Embryonic facial prominence (tissue), 1 donor: ENCODE results near the gene TMEFF1.
A peak's percentile ranks its signal among the peaks of the same experiment; 100 is the strongest.

ENCODE experiments used
- DNase-seq: peaks from one replicate; pipeline ENCODE4 v3.0.0-alpha.2; 2016; ENCODE audit errors: extremely low spot score

Gene TMEFF1

GRCh38 chr9:100447041-100447440 lies 25.9 kb upstream of the TMEFF1 start:
- no peak for DNase-seq

- no peak for DNase-seq
Observed at GRCh38 chr9:100448266-100448665, 24.7 kb upstream of the TMEFF1 start.

- no peak for DNase-seq
Observed at GRCh38 chr9:100449420-100449819, 23.5 kb upstream of the TMEFF1 start.

DNA sequence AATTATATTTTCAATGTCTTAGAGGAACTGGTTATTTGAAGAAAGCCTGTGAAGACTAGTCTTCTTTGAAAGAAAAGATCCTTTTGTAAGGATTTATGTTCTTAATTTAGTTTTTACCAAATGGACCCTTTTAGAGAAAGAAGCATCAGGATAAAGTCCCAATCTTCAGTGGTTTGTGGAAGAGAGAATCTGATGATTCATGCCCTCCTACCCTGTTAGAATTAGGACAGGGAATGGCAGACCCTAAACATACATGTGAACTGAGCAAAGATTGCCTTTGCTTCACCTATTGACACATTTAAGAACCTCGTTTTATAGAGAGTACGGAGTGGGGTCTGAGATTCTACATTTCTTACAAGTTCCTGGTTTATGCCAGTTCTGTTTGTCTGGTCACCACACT lies 20.1 kb upstream of the TMEFF1 start:
- DNase-seq, result no peak

GRCh38 chr9:100455470-100455869 lies 17.5 kb upstream of the TMEFF1 start:
- no peak for DNase-seq

- DNase-seq, result no peak
Observed at GRCh38 chr9:100457517-100457916, 15.4 kb upstream of the TMEFF1 start.

- DNase-seq, result no peak
Observed at GRCh38 chr9:100459963-100460362, 13.0 kb upstream of the TMEFF1 start.

DNA sequence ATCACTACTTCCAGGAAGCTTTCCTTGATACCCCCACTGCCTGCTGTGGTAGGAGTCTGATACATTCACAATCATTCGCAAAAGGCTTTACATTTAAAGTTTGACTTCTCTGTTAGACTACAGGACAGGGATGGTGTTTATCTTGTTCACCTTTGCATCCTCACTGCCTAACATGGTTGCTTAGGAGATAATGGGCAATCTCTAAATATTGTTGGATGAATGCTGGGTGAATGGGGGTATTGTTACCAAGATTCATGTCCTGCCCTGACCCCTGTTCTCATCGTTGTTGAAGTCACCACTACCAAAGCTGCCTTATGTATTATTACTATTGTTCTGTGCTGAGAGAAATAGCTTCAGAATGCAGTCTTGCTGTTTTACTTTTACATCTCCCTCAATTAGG lies 7.7 kb upstream of the TMEFF1 start:
- no peak for DNase-seq

- no peak for DNase-seq
Observed at GRCh38 chr9:100465761-100466160, 7.2 kb upstream of the TMEFF1 start.

DNA sequence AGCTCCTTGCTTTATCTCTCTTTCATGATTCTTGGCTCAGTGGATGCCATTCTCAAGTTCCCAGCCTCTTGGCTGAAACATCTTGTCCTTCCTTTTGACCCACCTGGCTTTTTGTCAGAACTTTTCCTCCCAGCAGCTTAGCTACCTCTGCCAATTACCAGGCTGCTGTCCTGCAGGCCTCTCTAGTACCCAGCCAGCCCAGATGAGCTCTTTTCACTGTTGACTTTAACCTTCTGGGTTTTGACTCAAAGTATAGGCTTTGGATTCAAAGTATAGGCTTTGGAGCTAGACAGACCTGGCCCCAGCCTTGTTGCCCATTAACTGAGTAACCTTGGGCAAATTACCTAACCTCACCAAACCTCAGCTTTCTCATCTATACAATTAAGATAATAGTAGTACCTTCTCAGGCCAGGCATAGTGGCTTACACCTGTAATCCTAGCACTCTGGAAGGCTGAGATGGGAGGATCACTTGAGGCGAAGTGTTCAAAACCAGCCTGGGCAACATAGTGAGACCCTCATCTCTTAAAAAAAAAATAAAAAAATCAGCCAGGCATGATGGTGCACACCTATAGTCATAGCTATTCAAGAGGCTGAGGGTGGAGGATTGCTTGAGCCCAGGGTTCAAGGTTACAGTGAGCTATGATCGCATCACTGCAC lies 6.6 kb upstream of the TMEFF1 start:
- DNase-seq, result no peak

- no peak for DNase-seq
Observed at GRCh38 chr9:100466829-100467221, 6.1 kb upstream of the TMEFF1 start.

GRCh38 chr9:100468041-100468440 lies 4.9 kb upstream of the TMEFF1 start:
- no peak for DNase-seq

DNA sequence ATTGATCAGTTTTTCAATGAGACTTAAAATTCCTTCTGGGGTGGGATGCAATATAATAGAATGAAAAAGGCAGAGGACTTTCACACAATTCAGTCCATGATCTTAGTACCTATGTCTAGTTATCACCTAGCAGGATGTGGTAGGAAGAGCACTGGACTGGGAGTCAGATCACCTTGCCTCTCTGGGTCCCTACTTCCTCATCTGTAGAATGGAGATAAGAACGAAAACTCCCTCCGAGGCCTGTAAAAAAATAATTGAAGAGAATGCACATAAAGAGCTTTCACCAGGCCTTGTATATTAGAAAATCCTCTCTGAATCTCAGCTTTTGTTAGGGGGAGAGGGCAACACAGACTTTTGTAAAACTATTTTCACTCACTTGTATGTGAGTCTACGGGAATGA lies 681 bp upstream of the TMEFF1 start:
- no peak for DNase-seq

- no peak for DNase-seq
Observed at GRCh38 chr9:100473276-100474081, 530 bp downstream of the TMEFF1 start.

DNA sequence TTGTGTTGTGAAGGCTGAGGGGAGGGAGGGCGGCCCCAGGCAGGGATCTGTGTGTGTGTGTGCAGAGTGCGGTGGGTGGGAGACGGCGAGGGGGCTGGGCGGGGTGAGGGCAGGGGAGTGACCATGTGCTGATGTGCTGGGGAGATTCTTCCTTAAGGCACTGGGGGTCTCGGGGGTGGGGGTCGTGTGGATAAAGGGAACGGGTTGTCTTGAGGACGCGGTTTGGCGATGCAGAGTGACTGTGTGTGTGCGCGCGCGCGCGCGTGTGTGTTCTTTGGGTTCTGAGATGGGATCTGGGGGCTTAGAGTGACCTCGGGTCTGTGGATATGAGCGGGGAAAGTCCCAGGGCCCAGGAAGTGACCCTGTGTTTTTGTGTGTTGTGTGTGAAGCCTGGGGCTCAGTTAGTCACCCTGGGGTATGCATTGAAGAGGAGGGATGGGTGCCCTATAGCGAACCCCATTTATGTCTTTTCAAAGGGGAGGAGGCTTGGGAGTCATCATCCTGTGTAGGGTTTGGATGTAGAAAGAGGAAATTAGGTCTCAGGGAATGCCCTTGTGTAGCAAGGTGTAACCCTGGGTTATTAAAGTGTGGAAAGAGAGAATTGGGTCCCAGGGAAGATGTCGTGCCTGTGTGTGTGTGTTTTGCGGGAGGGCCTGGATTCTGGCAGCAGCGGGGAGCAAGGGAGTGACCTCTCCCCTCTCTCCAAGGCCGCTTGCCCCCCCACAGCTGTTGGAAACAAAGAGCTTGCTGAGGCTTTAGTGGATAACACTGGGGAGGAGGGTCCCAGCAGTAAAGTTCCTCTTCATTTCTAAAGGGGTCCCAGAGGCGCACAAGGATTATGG lies 1.4 kb downstream of the TMEFF1 start:
- DNase-seq, result no peak

GRCh38 chr9:100474924-100475276 lies 2.0 kb downstream of the TMEFF1 start:
- no peak for DNase-seq

- DNase-seq, result peak; percentile 53
Observed at GRCh38 chr9:100477241-100477640, 4.3 kb downstream of the TMEFF1 start.

GRCh38 chr9:100478192-100478591 lies 5.2 kb downstream of the TMEFF1 start:
- no peak for DNase-seq

- no peak for DNase-seq
Observed at GRCh38 chr9:100479820-100480219, 6.9 kb downstream of the TMEFF1 start.

- DNase-seq, result no peak
Observed at GRCh38 chr9:100485196-100485595, 12.2 kb downstream of the TMEFF1 start.

GRCh38 chr9:100486479-100487176 lies 13.7 kb downstream of the TMEFF1 start:
- DNase-seq, result no peak

DNA sequence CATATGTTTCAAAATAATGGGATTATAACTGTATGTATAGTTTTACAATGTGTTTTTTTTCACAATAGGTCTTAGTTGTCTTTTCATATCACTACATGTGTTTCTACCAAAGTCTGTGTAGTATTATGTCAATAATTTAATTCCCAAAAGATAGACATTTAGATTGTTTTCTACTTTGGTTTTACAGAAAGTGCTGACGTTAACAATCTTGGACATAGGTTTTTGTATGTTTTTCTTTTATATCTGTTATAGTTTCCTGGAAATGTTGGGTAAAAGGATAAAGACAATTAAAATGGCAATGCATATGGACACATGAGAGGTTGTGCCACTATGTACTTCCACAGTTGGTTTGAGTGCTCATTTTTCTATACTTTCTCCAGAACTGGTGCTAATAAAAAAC lies 15.2 kb downstream of the TMEFF1 start:
- DNase-seq, result no peak
